Right lobe of liver (tissue), 6 donors: ENCODE measurements around the gene GIGYF1. TPM values are rescaled to one million over a fixed set of nuclear protein-coding genes. Genes with fewer than 3 reads are reported as not detected.
"Not testable (repeated sequence)": the region's sequence is repeated elsewhere in the genome, so short reads cannot be mapped to it uniquely, and the experiment has no call there.

Experiments
- ATAC-seq, 4 donors: fragments of 200-7000 bp; cut with Tn5 transposase; one replicate each; pipeline ENCODE4 v1.9.1; 2020; ENCODE audit warnings: mild to moderate bottlenecking in 4 of 4, moderate library complexity in 4 of 4
- DNase-seq, 3 donors: peaks; one replicate each; pipeline ENCODE4 v3.0.0-alpha.2; 2020
- H3K27ac ChIP-seq, 3 donors: fragments of 200-600 bp; one replicate each; pipeline ENCODE4 v1.8.0; 2022
- H3K27me3 ChIP-seq, 2 donors: fragments of 200-600 bp; one replicate each; pipeline ENCODE4 v1.8.0; 2022
- H3K36me3 ChIP-seq, 4 donors: fragments of 200-600 bp; sonication (generic) in 1 of 4; one replicate each; pipeline versions ENCODE4 v1.5.1 to v1.8.0; 2017 to 2022; ENCODE audit warnings: control low read depth in 1 of 4
- H3K4me1 ChIP-seq, 4 donors: fragments of 200-600 bp; sonication (generic) in 1 of 4; one replicate each; pipeline versions ENCODE4 v1.5.1 to v1.8.0; 2017 to 2022; ENCODE audit warnings: control low read depth in 1 of 4
- H3K4me3 ChIP-seq, 3 donors: fragments of 200-600 bp; one replicate each; pipeline ENCODE4 v1.8.0; 2022
- H3K9me3 ChIP-seq, 4 donors: fragments of 200-600 bp; sonication (generic) in 1 of 4; one replicate each; pipeline versions ENCODE4 v1.5.1 to v1.8.0; 2017 to 2022; ENCODE audit warnings: control low read depth in 1 of 4
- POLR2A ChIP-seq: fragments of 450-650 bp; IDR thresholded peaks from one replicate; pipeline ENCODE4 v1.6.1; 2017; ENCODE audit warnings: antibody characterized with exemption, mild to moderate bottlenecking
- WGBS: methylation state at CpG from one replicate; pipeline ENCODE4 v1.1.6; 2018; ENCODE audit warnings: low coverage, low lambda C conversion rate; ENCODE audit not compliant: insufficient coverage; ENCODE audit errors: missing lambda C conversion rate; 5-methylcytosine and 5-hydroxymethylcytosine counted together
- intact Hi-C, 2 donors: fragments of 100-400 bp; cut with DNase I; formaldehyde crosslinking; loops; one replicate each; pipeline versions ENCODE4 v1.11.2 to v1.14.1; 2022
- total RNA-seq, 6 experiments: library from RNA; depleted of rRNA in 2 of 6; stranded (reverse); fragments of >200 nt in 2 of 6; fragmentation: NEBNext Ultra II Directional in 3 of 6; extraction: Animal tissue kit (Norgen Biotek cat#: 25700) in 3 of 6; gene quantifications; one replicate each; pipeline versions ENCODE4 v1.1.0 to v1.2.4, GENCODE V29; 2016 to 2023
- TF ChIP-seq, protein P1 (sequence below), 4 donors: fragments of 200-600 bp in 3 of 4; fragments of 450-650 bp in 1 of 4; IDR thresholded peaks; one replicate each; pipeline versions ENCODE4 v1.5.1 to v1.8.0; 2016 to 2022; ENCODE audit warnings: antibody characterized with exemption in 4 of 4, mild to moderate bottlenecking in 2 of 4
- donor health status: DM: no; HTN: yes; CAD: no.
- donor health status: DM: no; HTN: no; CAD: no.
- donor health status: DM: no; HTN: no; CAD: no.
- donor health status: DM: no; HTN: yes; CAD: no.
- donor health status: DM: no; HTN: yes; CAD: no.

The GIGYF1 gene
- total RNA-seq, 6 experiments from 2014 or later, result 6.6 to 25.1 (median 15.5) TPM

DNA sequence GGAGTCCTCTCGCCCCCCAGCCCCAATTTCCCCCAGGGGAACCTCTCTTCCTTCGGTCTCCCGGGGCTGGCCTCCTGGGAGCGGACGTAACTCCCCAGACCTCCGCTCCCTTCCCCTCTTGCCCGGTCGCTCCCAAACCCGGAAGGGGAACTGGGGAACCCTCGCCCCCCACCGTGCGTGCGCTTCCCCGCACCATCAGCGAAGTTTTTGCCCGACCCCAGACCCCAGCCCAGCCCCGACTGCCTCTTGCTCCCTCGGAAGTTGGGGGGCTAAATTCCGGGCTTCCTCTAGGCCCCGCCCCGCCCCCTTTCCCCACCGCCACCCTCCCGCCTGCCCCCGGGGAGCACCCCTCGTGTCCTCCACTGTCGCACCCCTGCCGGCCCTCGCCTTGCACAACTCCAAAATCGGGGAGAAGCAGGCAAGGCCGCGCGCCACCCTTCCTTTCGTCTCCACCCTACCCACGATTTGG lies 20.1 kb downstream of the GIGYF1 start:
- peak; percentile 65 to 74 (median 67) for DNase-seq
- Histone ChIP-seq H3K4me3 (peak overlapping the region; percentile 68 to 91 (median 90)), H3K36me3 (peaks cover 4 to 27% (median 15%) of the 10 kb centered on the region in 4 donors), H3K27me3 (no peaks in the 10 kb centered on the region), H3K4me1 (peaks cover 0 to 3% (median 0%) of the 10 kb centered on the region in 4 donors), H3K27ac (peak overlapping the region; percentile 91 to 99 (median 98)), H3K9me3 (no peaks in the 10 kb centered on the region)
- intact Hi-C loops, result loop anchor here in 1 of 2 donors (10.0 kb wide), 1 partner anchor 89 kb away; the partner anchor contains the start of genes FBXO24 and LRCH4
- TF ChIP-seq, protein P1, sequence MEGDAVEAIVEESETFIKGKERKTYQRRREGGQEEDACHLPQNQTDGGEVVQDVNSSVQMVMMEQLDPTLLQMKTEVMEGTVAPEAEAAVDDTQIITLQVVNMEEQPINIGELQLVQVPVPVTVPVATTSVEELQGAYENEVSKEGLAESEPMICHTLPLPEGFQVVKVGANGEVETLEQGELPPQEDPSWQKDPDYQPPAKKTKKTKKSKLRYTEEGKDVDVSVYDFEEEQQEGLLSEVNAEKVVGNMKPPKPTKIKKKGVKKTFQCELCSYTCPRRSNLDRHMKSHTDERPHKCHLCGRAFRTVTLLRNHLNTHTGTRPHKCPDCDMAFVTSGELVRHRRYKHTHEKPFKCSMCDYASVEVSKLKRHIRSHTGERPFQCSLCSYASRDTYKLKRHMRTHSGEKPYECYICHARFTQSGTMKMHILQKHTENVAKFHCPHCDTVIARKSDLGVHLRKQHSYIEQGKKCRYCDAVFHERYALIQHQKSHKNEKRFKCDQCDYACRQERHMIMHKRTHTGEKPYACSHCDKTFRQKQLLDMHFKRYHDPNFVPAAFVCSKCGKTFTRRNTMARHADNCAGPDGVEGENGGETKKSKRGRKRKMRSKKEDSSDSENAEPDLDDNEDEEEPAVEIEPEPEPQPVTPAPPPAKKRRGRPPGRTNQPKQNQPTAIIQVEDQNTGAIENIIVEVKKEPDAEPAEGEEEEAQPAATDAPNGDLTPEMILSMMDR (IDR thresholded peaks at IDR 0.05), result no peak
- peak; percentile 17 for TF ChIP-seq POLR2A
- 2% methylated on average over 13 of the region's 34 CpGs for WGBS
- ATAC-seq, result peak in 3 of 4 donors; percentile 0 to 3 (median 1)

DNA sequence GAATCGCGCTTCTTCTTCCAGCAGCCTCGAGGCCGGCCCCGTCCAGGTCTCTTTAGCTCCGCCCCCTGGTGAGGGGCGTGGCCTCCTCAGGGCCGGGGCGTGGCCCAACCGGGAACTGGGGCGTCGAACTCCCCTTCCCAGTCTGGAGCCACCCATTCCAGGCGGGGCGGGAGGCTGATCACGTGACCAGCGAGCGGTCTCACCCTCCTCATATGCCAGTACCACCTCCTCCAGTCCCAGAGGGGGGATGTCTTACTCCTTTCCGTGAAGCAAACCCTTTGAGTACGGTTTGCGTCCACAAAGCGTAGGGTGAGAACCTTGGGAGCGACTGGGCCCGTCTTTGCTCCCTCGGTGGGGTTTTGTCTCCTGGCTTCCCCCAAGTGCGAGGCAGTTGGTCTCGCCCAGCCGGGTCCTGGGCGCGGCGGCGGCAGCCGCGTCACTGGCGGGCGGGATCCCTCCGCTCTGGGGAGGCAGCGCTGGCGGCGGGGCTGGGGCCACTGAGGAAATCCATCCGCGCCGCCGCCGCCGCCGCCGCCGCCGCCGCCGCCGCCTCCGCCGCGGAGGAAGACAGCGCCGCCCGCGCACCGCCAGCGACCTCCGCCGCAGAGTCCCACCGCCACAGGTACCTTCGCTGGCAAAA lies 20.6 kb downstream of the GIGYF1 start, which contains the start of gene GNB2:
TSS of gene GNB2 (plus strand) at position 439 of the 640 bp plus-strand sequence. CDS start 2,526 bp downstream, outside the sequence.
- peak; percentile 82 to 90 (median 86) for ATAC-seq
- peak within 1 kb of the TSS; percentile 91 to 99 (median 98) for H3K27ac ChIP-seq
- peak within 1 kb of the TSS; percentile 68 to 91 (median 90) for H3K4me3 ChIP-seq
- no peaks in the 10 kb centered on the region for H3K27me3 ChIP-seq
- peak; percentile 88 for TF ChIP-seq POLR2A
- TF ChIP-seq, protein P1 (IDR thresholded peaks at IDR 0.05), result peak in 1 of 4 donors; percentile 11
- peak; percentile 99 to 100 (median 100) for DNase-seq
- peaks cover 2 to 22% (median 11%) of the 10 kb centered on the region in 4 donors for H3K36me3 ChIP-seq
- peaks cover 0 to 3% (median 0%) of the 10 kb centered on the region in 4 donors for H3K4me1 ChIP-seq
- H3K9me3 ChIP-seq, result no peaks in the 10 kb centered on the region
- intact Hi-C loops, result loop anchor here in 1 of 2 donors (10.0 kb wide), 1 partner anchor 89 kb away; the partner anchor contains the start of genes FBXO24 and LRCH4
- WGBS, result 0% methylated on average over 6 of the region's 65 CpGs

DNA sequence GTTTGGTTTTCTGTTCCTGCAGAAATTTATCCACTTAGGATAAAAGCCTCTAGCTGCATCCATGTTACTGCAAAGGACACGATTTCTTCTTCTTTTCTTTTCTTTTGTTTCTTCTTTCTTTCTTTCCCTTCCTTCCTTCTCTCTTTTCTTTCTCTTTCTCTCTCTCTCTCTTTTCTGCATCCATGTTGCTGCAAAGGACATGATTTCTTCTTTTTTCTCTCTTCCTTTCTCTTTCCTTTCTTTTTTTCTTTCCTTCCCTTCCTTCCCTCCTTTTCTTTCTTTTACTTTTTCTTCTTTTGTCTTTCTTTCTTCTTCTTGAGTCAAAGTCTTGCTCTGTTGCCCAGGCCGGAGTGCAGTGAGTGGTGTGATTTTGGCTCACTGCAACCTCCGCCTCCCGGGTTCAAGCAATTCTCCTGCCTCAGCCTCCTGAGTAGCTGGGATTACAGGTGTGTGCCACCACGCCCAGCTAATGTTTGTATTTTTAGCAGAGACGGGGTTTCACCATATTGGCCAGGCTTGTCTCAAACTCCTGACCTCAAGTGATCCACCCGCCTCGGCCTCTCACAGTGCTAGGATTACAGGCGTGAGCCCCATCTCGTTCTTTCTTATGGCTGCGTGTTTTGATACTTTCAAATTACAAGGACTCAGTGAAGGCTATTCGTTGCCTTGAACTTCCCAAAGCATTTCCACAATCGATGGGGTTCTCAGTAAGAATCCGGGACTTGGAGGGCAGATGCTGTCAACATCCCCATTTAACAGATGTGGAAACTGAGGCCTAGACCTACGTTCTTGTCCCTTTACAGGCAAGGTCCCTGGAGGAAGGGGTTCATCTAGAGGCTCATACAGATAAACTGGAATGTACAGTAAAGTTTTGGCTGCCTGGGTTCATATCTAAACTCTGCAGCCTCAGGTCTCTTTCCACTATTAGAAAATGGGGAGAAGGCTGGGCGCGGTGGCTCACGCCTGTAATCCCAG lies 22.4 kb downstream of the GIGYF1 start:
- peak in 1 of 3 donors; percentile 26 for DNase-seq
- Histone ChIP-seq H3K27ac (no peak overlapping the region), H3K4me1 (peaks cover 0 to 3% (median 0%) of the 10 kb centered on the region in 4 donors), H3K9me3 (no peaks in the 10 kb centered on the region), H3K27me3 (no peaks in the 10 kb centered on the region), H3K36me3 (peaks cover 0 to 4% (median under 1%) of the 10 kb centered on the region in 4 donors), H3K4me3 (no peak overlapping the region)
- intact Hi-C loops, result loop anchor here in 1 of 2 donors (10.0 kb wide), 1 partner anchor 87 kb away; the partner anchor contains the start of genes FBXO24 and LRCH4
- TF ChIP-seq POLR2A, result no peak
- TF ChIP-seq, protein P1 (IDR thresholded peaks at IDR 0.05), result no peak
- WGBS, result 93% methylated on average over 16 of the region's 18 CpGs
- ATAC-seq, result no peak

DNA sequence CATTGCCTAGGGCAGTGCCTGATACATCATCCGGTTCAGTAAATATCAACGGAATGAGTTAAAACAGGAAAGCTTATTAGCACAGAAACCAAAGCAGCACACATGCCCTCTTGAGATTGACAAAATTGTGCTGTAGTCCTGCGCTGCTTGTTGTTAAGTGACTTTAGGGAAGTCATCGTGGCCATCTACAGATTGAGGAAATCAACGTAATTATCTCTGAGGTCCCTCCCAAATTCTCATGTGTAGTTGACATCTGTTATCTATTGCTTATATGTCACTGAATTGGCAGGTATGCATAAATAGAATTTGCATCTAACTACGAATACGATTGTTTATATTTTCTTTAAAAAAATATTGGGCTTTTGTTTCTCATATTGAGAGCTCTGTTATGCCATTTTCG lies 24.0 kb downstream of the GIGYF1 start:
- no peaks in the 10 kb centered on the region for H3K9me3 ChIP-seq
- DNase-seq, result no peak
- WGBS, result 73% methylated on average over 8 of the region's 8 CpGs
- no peaks in the 10 kb centered on the region for H3K36me3 ChIP-seq
- intact Hi-C loops, result loop anchor here in 1 of 2 donors (10.0 kb wide), 1 partner anchor 85 kb away; the partner anchor contains the start of genes FBXO24 and LRCH4
- no peaks in the 10 kb centered on the region for H3K27me3 ChIP-seq
- no peak overlapping the region for H3K27ac ChIP-seq
- H3K4me1 ChIP-seq, result no peaks in the 10 kb centered on the region
- TF ChIP-seq, protein P1 (IDR thresholded peaks at IDR 0.05), result no peak
- no peak for TF ChIP-seq POLR2A
- no peak for ATAC-seq
- H3K4me3 ChIP-seq, result no peak overlapping the region

DNA sequence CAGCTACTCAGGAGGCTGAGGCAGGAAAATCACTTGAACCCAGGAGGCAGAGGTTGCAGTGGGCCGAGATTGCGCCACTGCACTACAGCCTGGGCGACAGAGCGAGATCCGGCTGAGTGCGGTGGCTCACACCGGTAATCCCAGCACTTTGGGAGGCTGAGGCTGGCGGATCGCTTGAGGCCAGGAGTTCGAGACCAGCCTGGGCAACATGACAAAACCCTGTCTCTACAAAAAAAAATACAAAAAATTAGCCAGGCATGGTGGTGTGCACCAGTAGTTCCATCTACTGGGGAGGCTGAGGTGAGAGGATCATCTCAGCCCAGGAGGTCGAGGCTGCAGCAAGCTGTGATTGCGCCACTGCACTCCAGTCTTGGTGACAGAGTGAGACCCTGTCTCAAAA lies 24.9 kb downstream of the GIGYF1 start:
- H3K27me3 ChIP-seq, H3K36me3 ChIP-seq, H3K4me1 ChIP-seq, H3K9me3 ChIP-seq, intact Hi-C loops, H3K4me3 ChIP-seq, ATAC-seq, DNase-seq, H3K27ac ChIP-seq: not testable (repeated sequence)
- 97% methylated on average over 9 of the region's 12 CpGs for WGBS
